HG03060 (cell line): ENCODE measurements around the gene ELL3.
"Not testable (repeated sequence)": the region's sequence is repeated elsewhere in the genome, so short reads cannot be mapped to it uniquely, and the experiment has no call there.

Experiments used
- ATAC-seq: cut with Tn5 transposase; IDR thresholded peaks from one replicate; pipeline ENCODE4 v1.9.1; 2021; ENCODE audit warnings: low read depth, moderate number of reproducible peaks; ENCODE audit not compliant: unreplicated experiment

Gene ELL3, protein sequence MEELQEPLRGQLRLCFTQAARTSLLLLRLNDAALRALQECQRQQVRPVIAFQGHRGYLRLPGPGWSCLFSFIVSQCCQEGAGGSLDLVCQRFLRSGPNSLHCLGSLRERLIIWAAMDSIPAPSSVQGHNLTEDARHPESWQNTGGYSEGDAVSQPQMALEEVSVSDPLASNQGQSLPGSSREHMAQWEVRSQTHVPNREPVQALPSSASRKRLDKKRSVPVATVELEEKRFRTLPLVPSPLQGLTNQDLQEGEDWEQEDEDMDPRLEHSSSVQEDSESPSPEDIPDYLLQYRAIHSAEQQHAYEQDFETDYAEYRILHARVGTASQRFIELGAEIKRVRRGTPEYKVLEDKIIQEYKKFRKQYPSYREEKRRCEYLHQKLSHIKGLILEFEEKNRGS

DNA sequence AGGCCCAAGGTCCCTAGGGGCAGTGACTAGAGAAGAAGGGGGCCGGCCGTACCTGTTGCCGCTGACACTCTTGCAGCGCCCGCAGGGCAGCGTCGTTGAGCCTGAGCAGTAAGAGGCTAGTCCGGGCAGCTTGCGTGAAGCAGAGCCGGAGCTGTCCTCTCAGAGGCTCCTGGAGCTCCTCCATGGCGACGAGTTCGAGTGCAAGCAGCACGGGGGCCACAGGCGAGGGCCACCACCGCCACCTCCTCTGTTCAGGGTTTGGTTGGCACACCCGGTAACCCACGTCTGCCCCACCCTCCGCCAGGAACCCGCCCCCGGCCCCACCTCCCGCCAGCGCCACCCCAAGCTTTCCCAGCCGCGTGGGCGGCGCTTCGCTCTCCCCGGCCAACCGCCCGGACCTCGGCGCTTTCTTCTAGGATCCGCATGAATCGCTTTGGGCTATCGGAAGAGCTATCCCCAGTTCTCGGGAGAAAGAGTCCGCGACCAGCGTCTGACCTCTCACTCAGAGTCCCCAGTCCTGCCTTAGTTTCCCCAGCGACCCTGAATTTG is at the start of gene ELL3:
Gene ELL3, minus strand, starts transcription at position 249 of the 549 bp plus-strand sequence. Its CDS starts 65 bp downstream, at position 184.
- peak; percentile 17 for ATAC-seq

GRCh38 chr15:43826029-43826507 is 49.3 kb upstream of the ELL3 start:
- no peak for ATAC-seq

DNA sequence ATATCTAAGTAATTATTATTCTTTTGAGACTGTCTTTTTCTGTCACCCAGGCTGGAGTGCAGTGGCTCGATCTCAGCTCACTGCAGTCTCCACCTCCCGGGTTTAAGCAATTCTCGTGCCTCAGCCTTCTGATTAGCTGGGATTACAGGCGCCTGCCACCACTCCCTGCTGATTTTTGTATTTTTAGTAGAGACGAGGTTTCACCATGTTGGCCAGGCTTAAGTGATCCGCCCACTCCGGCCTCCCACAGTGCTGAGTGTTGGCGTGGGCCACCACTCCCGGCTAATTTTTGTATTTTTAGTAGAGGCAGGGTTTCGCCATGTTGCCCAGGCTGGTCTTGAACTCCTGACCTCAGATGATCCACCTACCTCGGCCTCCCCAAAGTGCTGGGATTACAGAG is 48.5 kb upstream of the ELL3 start:
- ATAC-seq: not testable (repeated sequence)

- ATAC-seq: peak; percentile 79
Measured at GRCh38 chr15:43824302-43825246, 47.8 kb upstream of the ELL3 start, which contains the start of gene MFAP1. Gene MFAP1 (minus strand): TSS chr15:43824690. CDS start chr15:43824569, 121 bp downstream.

- no peak for ATAC-seq
Measured at GRCh38 chr15:43821505-43821904, 44.7 kb upstream of the ELL3 start.

DNA sequence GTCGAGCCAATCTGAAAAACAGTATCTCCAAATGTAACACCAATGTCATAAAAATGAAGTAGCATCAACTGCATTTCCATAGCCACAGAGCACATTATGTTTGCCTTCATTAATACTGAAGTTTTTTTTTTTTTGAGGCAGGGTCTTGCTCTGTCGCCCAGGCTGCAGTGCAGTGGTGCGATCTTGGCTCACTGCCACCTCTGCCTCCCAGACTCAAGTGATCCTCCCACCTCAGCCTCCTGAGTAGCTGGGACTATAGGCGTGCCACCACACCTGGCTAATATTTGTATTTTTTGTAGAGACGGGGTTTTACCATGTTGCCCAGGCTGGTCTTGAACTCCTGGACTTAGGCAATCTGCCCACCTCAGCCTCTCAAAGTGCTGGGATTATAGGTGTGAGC is 38.3 kb upstream of the ELL3 start:
- ATAC-seq: not testable (repeated sequence)

DNA sequence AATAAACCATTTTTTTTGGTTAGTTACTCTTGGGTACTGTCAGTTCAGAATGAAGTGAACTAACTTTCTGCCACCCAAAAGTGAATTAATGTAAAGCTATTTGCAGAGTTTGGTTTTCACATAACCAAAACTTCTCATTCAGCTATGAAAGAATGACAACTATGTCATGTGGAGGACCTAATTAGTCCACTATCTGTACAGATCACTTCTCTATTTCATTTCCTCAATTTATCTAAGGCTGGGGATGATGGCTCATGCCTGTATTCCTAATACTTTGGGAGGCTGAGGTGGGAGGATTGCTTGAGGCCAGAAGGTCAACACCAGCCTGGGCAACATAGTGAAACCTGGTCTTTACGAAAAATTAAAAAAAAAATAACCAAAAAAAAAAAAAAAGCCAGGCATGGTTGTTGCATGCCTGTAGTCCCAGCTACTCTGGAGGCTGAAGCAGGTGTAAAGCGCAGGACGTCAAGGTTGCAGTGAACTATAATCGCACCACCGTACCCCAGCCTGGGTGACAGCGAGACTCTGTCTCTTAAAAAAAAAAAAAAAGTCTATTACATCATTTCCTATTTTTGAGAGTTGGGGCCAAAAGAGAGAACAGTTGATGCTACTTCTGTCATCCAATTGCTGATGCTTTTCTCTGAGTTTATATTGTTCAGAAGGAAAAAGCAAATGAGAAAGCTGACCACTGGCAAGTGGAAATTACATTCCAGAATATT is 32.4 kb upstream of the ELL3 start:
- no peak for ATAC-seq

DNA sequence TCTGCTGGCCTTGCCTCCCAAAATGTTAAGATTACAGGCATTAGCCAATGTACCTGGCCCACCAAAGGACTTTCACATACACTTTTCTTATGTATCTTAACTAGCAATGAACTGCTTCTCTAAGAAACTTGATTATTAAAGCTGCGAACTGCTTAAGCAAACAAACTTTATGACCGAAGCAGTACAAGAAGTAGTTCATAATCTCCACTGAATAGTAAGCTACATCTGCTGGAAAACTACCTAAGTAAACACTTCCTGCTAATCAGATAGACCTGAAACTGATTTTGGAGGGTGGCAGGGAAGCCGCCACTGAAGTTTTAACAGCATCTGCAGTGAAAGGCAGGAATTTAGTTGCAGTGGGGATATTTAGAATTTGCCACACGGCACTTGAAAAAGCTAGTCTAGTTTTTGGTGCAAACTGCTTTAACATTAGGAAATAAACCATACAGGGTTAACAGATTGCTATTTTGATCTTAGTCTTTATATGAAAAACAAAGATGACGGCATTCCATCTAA is 31.7 kb upstream of the ELL3 start:
- ATAC-seq: no peak

DNA sequence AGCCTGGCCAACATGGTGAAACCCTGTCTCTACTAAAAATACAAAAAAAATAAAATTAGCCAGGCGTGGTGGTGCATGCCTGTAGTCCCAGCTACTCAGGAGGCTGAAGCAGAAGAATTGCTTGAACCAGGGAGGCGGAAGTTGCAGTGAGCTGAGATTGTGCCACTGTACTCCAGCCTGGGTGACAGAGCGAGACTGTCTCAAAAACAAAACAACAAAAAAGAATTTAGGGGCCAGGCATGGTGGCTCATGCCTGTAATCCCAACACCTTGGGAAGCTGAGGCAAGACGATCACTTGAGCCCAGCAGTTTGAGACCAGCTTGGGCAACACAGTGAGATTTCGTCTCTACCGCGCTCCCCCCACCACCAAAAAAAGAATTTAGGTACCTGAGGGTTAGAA is 25.9 kb upstream of the ELL3 start:
- ATAC-seq: not testable (repeated sequence)

GRCh38 chr15:43800286-43801141 is 23.7 kb upstream of the ELL3 start, which contains the start of gene HYPK:
Gene HYPK (plus strand): TSS chr15:43800599. CDS start chr15:43800623, 24 bp downstream.
- peak; percentile 55 for ATAC-seq

- ATAC-seq: no peak
Measured at GRCh38 chr15:43799945-43800285, 23.1 kb upstream of the ELL3 start, which contains the start of gene SERINC4. Gene SERINC4 (minus strand): TSS chr15:43800220. CDS start chr15:43799986, 234 bp downstream.

DNA sequence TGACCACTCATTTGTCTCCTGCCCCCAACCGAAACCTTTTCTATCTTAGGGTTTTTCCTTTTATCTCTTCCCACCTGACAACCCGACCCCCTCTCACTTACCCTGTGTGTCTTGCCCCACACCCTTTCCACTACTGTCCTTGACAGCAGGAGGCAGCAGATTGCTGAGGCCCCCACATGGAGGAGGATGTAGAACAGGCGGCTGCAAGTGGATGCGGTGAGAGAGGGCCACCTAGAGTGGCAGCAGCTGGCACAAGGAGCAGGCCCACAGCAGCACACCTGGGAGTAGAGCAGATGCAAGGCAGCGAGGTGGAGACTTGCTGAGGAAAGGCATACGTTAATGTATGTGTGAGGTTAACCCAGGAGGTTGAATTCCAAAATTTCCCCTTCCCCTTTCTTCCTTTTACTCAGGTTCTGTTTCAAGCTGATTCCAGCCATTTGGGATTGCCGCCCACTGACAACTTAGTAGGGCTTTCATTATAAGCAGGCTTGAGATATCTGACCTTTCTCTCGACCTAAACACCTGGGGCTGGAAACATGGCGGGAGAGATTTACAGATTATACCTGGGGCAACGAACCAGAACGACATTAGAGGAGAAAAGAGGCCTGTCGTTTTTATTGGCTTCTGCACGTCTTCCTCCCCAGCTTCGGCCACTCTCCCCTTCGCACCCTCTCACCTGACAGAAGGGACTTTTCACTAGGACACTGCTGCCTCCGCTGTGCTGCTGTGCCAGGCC is 22.6 kb upstream of the ELL3 start:
- no peak for ATAC-seq

GRCh38 chr15:43796566-43796965 is 19.8 kb upstream of the ELL3 start:
- no peak for ATAC-seq

DNA sequence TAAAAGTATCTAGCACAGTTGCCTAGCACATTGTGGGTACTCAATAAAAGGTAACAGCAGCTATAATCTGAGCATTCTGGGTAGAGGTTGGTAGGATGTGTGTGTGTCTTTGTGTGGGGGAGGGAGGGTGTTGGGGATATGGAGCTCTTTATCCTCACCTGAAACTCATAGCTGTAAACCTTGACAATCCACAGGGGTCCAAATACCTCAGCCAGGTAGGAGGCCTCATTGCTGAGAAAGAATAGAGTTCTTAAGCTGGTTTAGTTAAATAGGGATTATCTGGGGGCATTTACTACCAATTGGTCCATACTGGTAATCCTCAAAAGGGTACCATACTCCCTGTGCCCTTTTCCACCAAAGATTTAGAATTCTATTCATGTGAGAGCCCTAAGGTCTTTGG is 19.2 kb upstream of the ELL3 start:
- no peak for ATAC-seq

DNA sequence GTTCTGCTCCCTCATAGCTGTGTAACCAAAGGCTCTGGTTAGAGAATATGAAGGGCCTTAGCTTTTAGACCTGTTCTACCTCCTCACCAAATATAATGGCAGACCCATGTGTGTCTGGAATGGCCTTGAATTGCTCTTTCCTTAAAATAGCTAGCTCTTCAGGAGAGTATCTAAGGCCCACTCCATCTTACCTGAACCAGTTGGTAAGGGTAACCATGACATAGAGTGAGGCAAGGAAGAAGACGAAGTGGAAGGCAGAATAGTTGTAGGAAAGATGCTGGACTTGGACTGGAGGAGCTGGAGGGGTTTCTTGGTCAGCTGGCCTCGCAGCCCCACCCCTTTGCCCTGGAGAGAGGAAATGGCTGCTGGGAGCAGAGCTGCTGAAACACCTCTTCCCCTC is 18.4 kb upstream of the ELL3 start:
- ATAC-seq: no peak

- ATAC-seq: no peak
Measured at GRCh38 chr15:43794269-43795037, 17.7 kb upstream of the ELL3 start.

DNA sequence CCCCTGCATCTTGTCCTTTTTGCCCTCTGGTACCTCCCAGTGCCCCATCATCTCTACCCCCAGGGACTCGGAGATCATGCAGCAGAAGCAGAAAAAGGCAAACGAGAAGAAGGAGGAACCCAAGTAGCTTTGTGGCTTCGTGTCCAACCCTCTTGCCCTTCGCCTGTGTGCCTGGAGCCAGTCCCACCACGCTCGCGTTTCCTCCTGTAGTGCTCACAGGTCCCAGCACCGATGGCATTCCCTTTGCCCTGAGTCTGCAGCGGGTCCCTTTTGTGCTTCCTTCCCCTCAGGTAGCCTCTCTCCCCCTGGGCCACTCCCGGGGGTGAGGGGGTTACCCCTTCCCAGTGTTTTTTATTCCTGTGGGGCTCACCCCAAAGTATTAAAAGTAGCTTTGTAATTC is 16.9 kb upstream of the ELL3 start:
- ATAC-seq: no peak
